Effector CD4-positive, alpha-beta T cell (primary cell): ENCODE results near the gene NFE2.
"Not testable (repeated sequence)": the region's sequence is repeated elsewhere in the genome, so short reads cannot be mapped to it uniquely, and the experiment has no call there.

Experiments used
- DNase-seq: peaks from one replicate; pipeline ENCODE4 v3.0.0-alpha.2; 2020

The NFE2 gene

GRCh38 chr12:54281261-54281638 is 19.6 kb downstream of the NFE2 start:
- DNase-seq: not testable (repeated sequence)

GRCh38 chr12:54280468-54281260 is 20.2 kb downstream of the NFE2 start, which contains the start of gene HNRNPA1:
Gene HNRNPA1, plus strand, starts transcription at chr12:54280726. Its CDS starts 82 bp downstream, at chr12:54280808.
- DNase-seq: peak; percentile 92

- DNase-seq: peak; percentile 100
These were observed 21.0 kb downstream of the NFE2 start, which contains the start of gene CBX5 for GRCh38 chr12:54279632-54280467. Gene CBX5, minus strand, starts transcription at chr12:54280122. Its CDS starts 22,472 bp downstream, at chr12:54257650.

- DNase-seq: no peak
These were observed 21.6 kb downstream of the NFE2 start for GRCh38 chr12:54279227-54279631.

- DNase-seq: no peak
These were observed 23.0 kb downstream of the NFE2 start for GRCh38 chr12:54277823-54278276.

GRCh38 chr12:54276368-54276767 is 24.4 kb downstream of the NFE2 start:
- DNase-seq: no peak

- DNase-seq: no peak
These were observed 26.8 kb downstream of the NFE2 start for GRCh38 chr12:54273981-54274380.

GRCh38 chr12:54272214-54272613 is 28.6 kb downstream of the NFE2 start:
- no peak for DNase-seq

- DNase-seq: no peak
These were observed 30.5 kb downstream of the NFE2 start for GRCh38 chr12:54270345-54270744.

GRCh38 chr12:54266852-54267251 is 34.0 kb downstream of the NFE2 start:
- no peak for DNase-seq

- DNase-seq: no peak
These were observed 35.4 kb downstream of the NFE2 start for GRCh38 chr12:54265364-54265812.

- no peak for DNase-seq
These were observed 38.4 kb downstream of the NFE2 start for GRCh38 chr12:54262403-54262925.

GRCh38 chr12:54261815-54262402 is 38.9 kb downstream of the NFE2 start:
- DNase-seq: no peak

GRCh38 chr12:54259194-54260011 is 41.4 kb downstream of the NFE2 start:
- peak; percentile 27 for DNase-seq

- DNase-seq: no peak
These were observed 42.6 kb downstream of the NFE2 start for GRCh38 chr12:54258201-54258681.

GRCh38 chr12:54257332-54257731 is 43.5 kb downstream of the NFE2 start:
- DNase-seq: no peak

GRCh38 chr12:54253240-54253639 is 47.6 kb downstream of the NFE2 start:
- DNase-seq: no peak

- peak; percentile 9 for DNase-seq
These were observed 49.0 kb downstream of the NFE2 start for GRCh38 chr12:54251667-54252284.

GRCh38 chr12:54249489-54249888 is 51.3 kb downstream of the NFE2 start:
- DNase-seq: no peak

- DNase-seq: no peak
These were observed 54.7 kb downstream of the NFE2 start for GRCh38 chr12:54246011-54246641.
